HepG2 (cell line): ENCODE data around the gene ZDHHC14. TPM values are rescaled to one million over a fixed set of nuclear protein-coding genes. Genes with fewer than 3 reads are reported as not detected.

Experiments
- FOSL2 ChIP-seq: sonication (generic); formaldehyde crosslinking; IDR thresholded peaks from 2 replicates; pipeline ENCODE4 v1.4.0; 2020; ENCODE audit warnings: missing genetic modification reagents
- GRHL1 ChIP-seq: sonication (generic); formaldehyde crosslinking; conservative IDR thresholded peaks from 2 replicates; pipeline ENCODE4 v1.8.0; 2022; ENCODE audit warnings: missing genetic modification reagents
- LBX2 ChIP-seq: sonication (generic); formaldehyde crosslinking; IDR thresholded peaks from 2 replicates; pipeline ENCODE4 v1.5.0; 2020; ENCODE audit warnings: missing genetic modification reagents, mild to moderate bottlenecking, borderline replicate concordance
- NFE2L2 ChIP-seq: fragments of 150-350 bp; IDR thresholded peaks from 2 replicates; pipeline ENCODE4 v1.6.1; 2014; ENCODE audit warnings: low read length
- PAX8 ChIP-seq: sonication (generic); formaldehyde crosslinking; IDR thresholded peaks from 2 replicates; pipeline ENCODE4 v1.8.0; 2022; ENCODE audit warnings: mild to moderate bottlenecking, missing genetic modification reagents, borderline replicate concordance
- POGK ChIP-seq: sonication (generic); formaldehyde crosslinking; conservative IDR thresholded peaks from 2 replicates; pipeline ENCODE4 v1.8.0; 2022; ENCODE audit warnings: mild to moderate bottlenecking, moderate library complexity, missing genetic modification reagents
- RFX3 ChIP-seq: IDR thresholded peaks from 2 replicates; pipeline ENCODE4 v1.6.1; 2016; ENCODE audit warnings: missing biosample characterization, missing genetic modification reagents
- RFXAP ChIP-seq: sonication (generic); formaldehyde crosslinking; IDR thresholded peaks from 2 replicates; pipeline ENCODE4 v1.4.0; 2020; ENCODE audit warnings: missing genetic modification reagents, borderline replicate concordance
- SMARCC2 ChIP-seq: fragments of 450-650 bp; IDR thresholded peaks from 2 replicates; pipeline ENCODE4 v1.6.1; 2017; ENCODE audit warnings: antibody characterized with exemption, mild to moderate bottlenecking
- SUZ12 ChIP-seq: fragments of 150-350 bp; IDR thresholded peaks from 2 replicates; pipeline ENCODE4 v1.6.1; 2014; ENCODE audit warnings: low read depth, low read length
- ZNF10 ChIP-seq: sonication (generic); formaldehyde crosslinking; IDR thresholded peaks from 2 replicates; pipeline ENCODE4 v1.4.0; 2020; ENCODE audit warnings: mild to moderate bottlenecking, low read depth, missing genetic modification reagents, borderline replicate concordance
- ZNF546 ChIP-seq: sonication (generic); formaldehyde crosslinking; conservative IDR thresholded peaks from 2 replicates; pipeline ENCODE4 v1.8.1; 2023; ENCODE audit warnings: mild to moderate bottlenecking, missing genetic modification reagents
- ZNF556 ChIP-seq: sonication (generic); formaldehyde crosslinking; IDR thresholded peaks from 2 replicates; pipeline ENCODE4 v1.4.0; 2020; ENCODE audit warnings: mild to moderate bottlenecking, missing genetic modification reagents, borderline replicate concordance
- ZNF563 ChIP-seq: sonication (generic); formaldehyde crosslinking; IDR thresholded peaks from 2 replicates; pipeline ENCODE4 v1.8.0; 2022; ENCODE audit warnings: mild to moderate bottlenecking, moderate library complexity, missing genetic modification reagents
- ZNF567 ChIP-seq: sonication (generic); formaldehyde crosslinking; IDR thresholded peaks from 2 replicates; pipeline ENCODE4 v1.8.1; 2023; ENCODE audit warnings: mild to moderate bottlenecking, missing genetic modification reagents, borderline replicate concordance
- ZNF605 ChIP-seq: sonication (generic); formaldehyde crosslinking; IDR thresholded peaks from 2 replicates; pipeline ENCODE4 v1.8.0; 2022; ENCODE audit warnings: mild to moderate bottlenecking, missing genetic modification reagents
- ZNF710 ChIP-seq: sonication (generic); formaldehyde crosslinking; IDR thresholded peaks from 2 replicates; pipeline ENCODE4 v1.5.0; 2020; ENCODE audit warnings: mild to moderate bottlenecking, missing genetic modification reagents, borderline replicate concordance
- ZNF720 ChIP-seq: sonication (generic); formaldehyde crosslinking; IDR thresholded peaks from 2 replicates; pipeline ENCODE4 v1.4.0; 2020; ENCODE audit warnings: missing genetic modification reagents
- ZSCAN21 ChIP-seq: sonication (generic); formaldehyde crosslinking; IDR thresholded peaks from 2 replicates; pipeline ENCODE4 v1.8.0; 2022; ENCODE audit warnings: mild to moderate bottlenecking, missing genetic modification reagents, moderate library complexity, borderline replicate concordance
- ZSCAN22 ChIP-seq: sonication (generic); formaldehyde crosslinking; IDR thresholded peaks from 2 replicates; pipeline ENCODE4 v1.4.0; 2020; ENCODE audit warnings: mild to moderate bottlenecking, missing genetic modification reagents
- ZSCAN5A ChIP-seq: sonication (generic); formaldehyde crosslinking; IDR thresholded peaks from 2 replicates; pipeline ENCODE4 v1.8.0; 2022; ENCODE audit warnings: mild to moderate bottlenecking, missing genetic modification reagents, borderline replicate concordance
- ZZZ3 ChIP-seq: sonication (generic); formaldehyde crosslinking; IDR thresholded peaks from 2 replicates; pipeline ENCODE4 v1.4.0; 2020; ENCODE audit warnings: missing genetic modification reagents, mild to moderate bottlenecking, borderline replicate concordance
- polyA plus RNA-seq, 8 experiments: library from polyadenylated mRNA; depleted of rRNA in 3 of 8; stranded (reverse) in 7 of 8; unstranded in 1 of 8; fragments of >200 nt; fragmentation: Illumina TruSeq in 4 of 8; extraction: Trizol in 4 of 8; gene quantifications; 2 replicates each; pipeline versions ENCODE4 v1.2.1 to v1.2.3, GENCODE V29; 2011 to 2016; ENCODE audit warnings: low read depth in 4 of 8, missing spikeins in 1 of 8, mixed read lengths in 1 of 8; ENCODE audit not compliant: insufficient read depth in 1 of 8
- total RNA-seq, 5 experiments: library from RNA; depleted of rRNA; stranded (reverse); fragments of >200 nt; fragmentation: Illumina TruSeq; extraction: Trizol; gene quantifications; 2 replicates each; pipeline ENCODE4 v1.2.3, GENCODE V29; 2016; ENCODE audit warnings: low read depth in 1 of 5

Gene ZDHHC14
- total and polyA plus RNA-seq, 2 of the 13 experiments (the other 11 are each of a cell fraction or from before 2014, with no cell fraction given): 3.7 to 9.5 TPM

GRCh38 chr6:157379656-157380457 is 1.1 kb upstream of the ZDHHC14 start (continued):
- TF ChIP-seq LBX2 (no peak), ZNF710 (CRISPR knock-in tag) (peak; percentile 17; the same call in 1 of the 2 replicates), ZNF556 (CRISPR knock-in tag) (no peak; the same call in 1 of the 2 replicates), ZNF563 (no peak), RFX3 (no peak), PAX8 (no peak), POGK (CRISPR knock-in tag) (no peak; the same call in 1 of the 2 replicates), NFE2L2 (no peak), GRHL1 (CRISPR knock-in tag) (no peak), SMARCC2 (no peak), ZNF720 (CRISPR knock-in tag) (no peak), ZNF605 (peak; percentile 69; the same call in 1 of the 2 replicates), RFXAP (0 out of 2 replicates have a peak, but pooled peaks have one; percentile 17), ZNF10 (CRISPR knock-in tag) (no peak), ZNF567 (CRISPR knock-in tag) (no peak), ZSCAN21 (CRISPR knock-in tag) (no peak), ZZZ3 (CRISPR knock-in tag) (peak; percentile 57), ZNF546 (CRISPR knock-in tag) (no peak), ZSCAN5A (CRISPR knock-in tag) (no peak), SUZ12 (peak; percentile 95), FOSL2 (CRISPR knock-in tag) (peak; percentile 19; the same call in 1 of the 2 replicates), ZSCAN22 (CRISPR knock-in tag) (no peak)
